ENCODE measurements around the gene PCSK2. TPM values are rescaled to one million over a fixed set of nuclear protein-coding genes. Genes with fewer than 3 reads are reported as not detected.

Gene PCSK2
- total and polyA plus RNA-seq, 2 donors (not counting 3 experiments of a cell fraction or from before 2014, with no cell fraction given) = not detected

DNA sequence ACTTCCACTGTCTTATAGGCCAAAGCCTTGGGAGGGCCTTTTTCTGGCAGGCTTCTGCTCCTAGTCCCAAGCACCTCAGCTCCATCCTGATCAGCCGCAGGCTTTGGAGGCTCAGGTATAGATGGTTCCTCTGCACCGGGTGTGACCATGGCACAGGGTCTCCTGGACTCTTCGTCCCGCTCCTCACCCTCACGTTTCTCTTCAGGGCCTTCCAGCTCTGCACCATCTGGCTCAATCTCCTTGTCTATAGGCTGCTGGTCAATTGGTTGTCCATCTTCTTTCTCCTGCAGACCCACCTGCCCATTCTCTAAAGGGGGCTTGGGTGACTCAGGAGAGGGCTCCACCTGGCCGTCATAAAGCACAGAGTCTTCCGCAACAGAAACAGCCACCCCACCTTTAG is 267.4 kb downstream of the PCSK2 start:
- intact Hi-C loops (cut with micrococcal nuclease) (no loop called here), dilution Hi-C loops (cut with MboI; ENCODE audit: extremely low pct_ligation_motif_present, low sequenced_read_pairs) (no loop called here)
- no peak for DNase-seq (ENCODE audit: low read depth, low spot score)
- H3K9me3 ChIP-seq (replicated peaks; ENCODE audit: control insufficient read depth, insufficient read depth, low read length) = no peaks in the 10 kb centered on the region
- ChIA-PET CTCF (no interaction called here), POLR2A (no interaction called here)
- FAIRE-seq = no peak
- no peak overlapping the region for H2AFZ ChIP-seq (ENCODE audit: low read depth, low read length)
- H3K4me1 ChIP-seq (ENCODE audit: control insufficient read depth, extremely low read depth, insufficient read depth, low read length) = no peaks in the 10 kb centered on the region
- H3K4me2 ChIP-seq (ENCODE audit: insufficient read depth, low read length) = no peak overlapping the region
- no peak overlapping the region for H3K27ac ChIP-seq (ENCODE audit: insufficient read depth, low read depth, low read length)
- no peaks in the 10 kb centered on the region for H3K79me2 ChIP-seq (ENCODE audit: control insufficient read depth, insufficient read depth, low read length)
- no peak for TF ChIP-seq MYC (IDR thresholded peaks at IDR 0.05; ENCODE audit: low read depth, low read length)
- no peak for TF ChIP-seq POLR2AphosphoS5 (IDR thresholded peaks at IDR 0.05; ENCODE audit: insufficient read depth, low read depth, low read length)
- no peaks in the 10 kb centered on the region for H3K36me3 ChIP-seq (ENCODE audit: control insufficient read depth in 2 of 2, extremely low read depth in 1 of 2, insufficient read depth in 2 of 2, low read length in 2 of 2)
- no peaks in the 10 kb centered on the region for H3K9me1 ChIP-seq (replicated peaks; ENCODE audit: control insufficient read depth, extremely low read depth, insufficient read depth, low read length)
- no peak overlapping the region for H3K9ac ChIP-seq (replicated peaks; ENCODE audit: extremely low read depth, insufficient read depth, low read length)
- no peak overlapping the region for H3K4me3 ChIP-seq (replicated peaks in 1 of 3; ENCODE audit: insufficient read depth in 1 of 3, low read depth in 1 of 3, low read length in 3 of 3)
- no TSS peak for BruUV-seq (replicated peaks)
- no peaks in the 10 kb centered on the region for H3K27me3 ChIP-seq (ENCODE audit: control insufficient read depth in 2 of 2, insufficient read depth in 2 of 2, low read length in 2 of 2)
- H4K20me1 ChIP-seq (replicated peaks; ENCODE audit: control insufficient read depth, extremely low read depth, insufficient read depth, low read length) = no peaks in the 10 kb centered on the region

GRCh38 chr20:17495826-17496225 is 269.0 kb downstream of the PCSK2 start:
- DNase-seq (ENCODE audit: low read depth, low spot score) (no peak), FAIRE-seq (no peak)
- Histone ChIP-seq H3K79me2 (ENCODE audit: control insufficient read depth, insufficient read depth, low read length) (no peaks in the 10 kb centered on the region), H3K9me1 (replicated peaks; ENCODE audit: control insufficient read depth, extremely low read depth, insufficient read depth, low read length) (no peaks in the 10 kb centered on the region), H3K27ac (ENCODE audit: insufficient read depth, low read depth, low read length) (no peak overlapping the region), H3K4me1 (ENCODE audit: control insufficient read depth, extremely low read depth, insufficient read depth, low read length) (no peaks in the 10 kb centered on the region), H3K4me3 (replicated peaks in 1 of 3; ENCODE audit: insufficient read depth in 1 of 3, low read depth in 1 of 3, low read length in 3 of 3) (no peak overlapping the region), H3K36me3 (ENCODE audit: control insufficient read depth in 2 of 2, extremely low read depth in 1 of 2, insufficient read depth in 2 of 2, low read length in 2 of 2) (no peaks in the 10 kb centered on the region), H3K27me3 (ENCODE audit: control insufficient read depth in 2 of 2, insufficient read depth in 2 of 2, low read length in 2 of 2) (no peaks in the 10 kb centered on the region), H4K20me1 (replicated peaks; ENCODE audit: control insufficient read depth, extremely low read depth, insufficient read depth, low read length) (no peaks in the 10 kb centered on the region), H2AFZ (ENCODE audit: low read depth, low read length) (no peak overlapping the region), H3K9me3 (replicated peaks; ENCODE audit: control insufficient read depth, insufficient read depth, low read length) (no peaks in the 10 kb centered on the region), H3K9ac (replicated peaks; ENCODE audit: extremely low read depth, insufficient read depth, low read length) (no peak overlapping the region), H3K4me2 (ENCODE audit: insufficient read depth, low read length) (no peak overlapping the region)
- ChIA-PET CTCF (no interaction called here), POLR2A (no interaction called here)
- dilution Hi-C loops (cut with MboI; ENCODE audit: extremely low pct_ligation_motif_present, low sequenced_read_pairs) = no loop called here
- TF ChIP-seq POLR2AphosphoS5 (IDR thresholded peaks at IDR 0.05; ENCODE audit: insufficient read depth, low read depth, low read length) = no peak
- no peak for TF ChIP-seq POLR2A (IDR thresholded peaks at IDR 0.05; ENCODE audit: low read depth, low read length)
- no peak for TF ChIP-seq JUN (IDR thresholded peaks at IDR 0.05; ENCODE audit: borderline replicate concordance, insufficient read depth, insufficient read length, low read depth)
- TF ChIP-seq, protein P1, sequence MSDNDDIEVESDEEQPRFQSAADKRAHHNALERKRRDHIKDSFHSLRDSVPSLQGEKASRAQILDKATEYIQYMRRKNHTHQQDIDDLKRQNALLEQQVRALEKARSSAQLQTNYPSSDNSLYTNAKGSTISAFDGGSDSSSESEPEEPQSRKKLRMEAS (IDR thresholded peaks at IDR 0.05; ENCODE audit: insufficient read depth, insufficient read length) = no peak
- no peak for TF ChIP-seq GATA2 (IDR thresholded peaks at IDR 0.05; ENCODE audit: insufficient read depth, insufficient read length, low read depth, low read length)
- TF ChIP-seq EZH2 (IDR thresholded peaks at IDR 0.05; ENCODE audit: borderline replicate concordance, low read depth, low read length, severe bottlenecking) = no peak
- no peak for TF ChIP-seq FOS (IDR thresholded peaks at IDR 0.05; ENCODE audit: borderline replicate concordance, insufficient read depth, low read length)
- no peak for TF ChIP-seq MYC (IDR thresholded peaks at IDR 0.05; ENCODE audit: low read depth, low read length)
- TF ChIP-seq, protein P2, sequence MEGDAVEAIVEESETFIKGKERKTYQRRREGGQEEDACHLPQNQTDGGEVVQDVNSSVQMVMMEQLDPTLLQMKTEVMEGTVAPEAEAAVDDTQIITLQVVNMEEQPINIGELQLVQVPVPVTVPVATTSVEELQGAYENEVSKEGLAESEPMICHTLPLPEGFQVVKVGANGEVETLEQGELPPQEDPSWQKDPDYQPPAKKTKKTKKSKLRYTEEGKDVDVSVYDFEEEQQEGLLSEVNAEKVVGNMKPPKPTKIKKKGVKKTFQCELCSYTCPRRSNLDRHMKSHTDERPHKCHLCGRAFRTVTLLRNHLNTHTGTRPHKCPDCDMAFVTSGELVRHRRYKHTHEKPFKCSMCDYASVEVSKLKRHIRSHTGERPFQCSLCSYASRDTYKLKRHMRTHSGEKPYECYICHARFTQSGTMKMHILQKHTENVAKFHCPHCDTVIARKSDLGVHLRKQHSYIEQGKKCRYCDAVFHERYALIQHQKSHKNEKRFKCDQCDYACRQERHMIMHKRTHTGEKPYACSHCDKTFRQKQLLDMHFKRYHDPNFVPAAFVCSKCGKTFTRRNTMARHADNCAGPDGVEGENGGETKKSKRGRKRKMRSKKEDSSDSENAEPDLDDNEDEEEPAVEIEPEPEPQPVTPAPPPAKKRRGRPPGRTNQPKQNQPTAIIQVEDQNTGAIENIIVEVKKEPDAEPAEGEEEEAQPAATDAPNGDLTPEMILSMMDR (IDR thresholded peaks at IDR 0.05; ENCODE audit: extremely low read depth in 1 of 2, insufficient read depth in 1 of 2, low read depth in 1 of 2, low read length in 2 of 2) = no peak
- no TSS peak for BruUV-seq (replicated peaks)
- intact Hi-C loops (cut with micrococcal nuclease) = no loop called here

Data from endothelial cell of umbilical vein (primary cell).